HG03558 (cell line): ENCODE measurements around the gene KBTBD4.

Experiments used
- ATAC-seq: cut with Tn5 transposase; IDR thresholded peaks from one replicate; pipeline ENCODE4 v1.9.1; 2021; ENCODE audit warnings: moderate number of reproducible peaks; ENCODE audit not compliant: unreplicated experiment; ENCODE audit errors: extremely low read depth

Gene KBTBD4

DNA sequence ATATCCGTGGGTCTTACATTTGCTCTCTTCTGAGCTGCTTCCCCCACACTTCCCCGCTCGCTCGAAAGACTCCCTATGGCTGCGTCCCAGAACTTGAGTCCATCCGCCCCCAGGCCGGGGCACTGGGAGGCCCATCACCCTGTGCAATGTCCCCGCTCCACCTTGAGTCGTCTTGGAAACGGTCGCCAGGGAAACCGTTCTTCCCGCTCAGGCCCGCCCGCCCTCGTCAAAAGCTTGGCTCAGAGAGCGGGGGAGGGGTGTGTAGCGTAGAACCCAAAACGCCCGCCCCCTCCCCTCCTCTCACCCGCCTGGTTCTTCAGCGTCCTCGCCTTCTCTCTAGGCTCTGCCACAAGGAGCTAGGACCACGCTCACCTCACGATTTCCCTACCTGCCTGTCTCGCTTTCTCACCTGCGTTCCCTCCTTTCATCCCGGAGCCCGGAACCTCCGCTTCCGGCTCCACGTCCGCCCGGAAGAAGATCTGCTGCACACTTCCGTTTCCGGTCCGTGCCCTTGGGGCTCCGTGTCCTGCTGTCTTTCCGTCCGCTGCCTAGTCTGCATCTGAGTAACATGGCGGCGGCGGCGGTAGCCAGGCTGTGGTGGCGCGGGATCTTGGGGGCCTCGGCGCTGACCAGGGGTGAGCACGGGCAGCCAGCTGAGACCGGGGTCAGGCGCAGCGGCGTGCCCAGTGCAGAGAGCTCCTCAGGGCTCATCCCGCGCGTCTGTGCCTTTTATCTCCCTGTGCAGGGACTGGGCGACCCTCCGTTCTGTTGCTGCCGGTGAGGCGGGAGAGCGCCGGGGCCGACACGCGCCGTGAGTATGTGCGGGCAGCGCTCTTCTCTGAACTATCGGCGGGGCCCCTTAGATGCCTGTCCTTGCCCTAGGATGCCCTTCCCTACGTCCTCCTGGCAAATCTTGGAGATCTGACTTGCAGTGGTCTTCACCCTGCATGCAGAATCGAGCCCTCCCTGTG, at the start of gene KBTBD4, which contains the start of gene NDUFS3:
TSS of gene KBTBD4 (minus strand) at position 447 of the 971 bp plus-strand sequence. CDS start at position 428, 19 bp downstream.
TSS of gene NDUFS3 (plus strand) at position 551 of the 971 bp plus-strand sequence. CDS start at position 569, 18 bp downstream.
- ATAC-seq = peak; percentile 73

- no peak for ATAC-seq
Observed at GRCh38 chr11:47628026-47628425, 49.3 kb upstream of the KBTBD4 start.

DNA sequence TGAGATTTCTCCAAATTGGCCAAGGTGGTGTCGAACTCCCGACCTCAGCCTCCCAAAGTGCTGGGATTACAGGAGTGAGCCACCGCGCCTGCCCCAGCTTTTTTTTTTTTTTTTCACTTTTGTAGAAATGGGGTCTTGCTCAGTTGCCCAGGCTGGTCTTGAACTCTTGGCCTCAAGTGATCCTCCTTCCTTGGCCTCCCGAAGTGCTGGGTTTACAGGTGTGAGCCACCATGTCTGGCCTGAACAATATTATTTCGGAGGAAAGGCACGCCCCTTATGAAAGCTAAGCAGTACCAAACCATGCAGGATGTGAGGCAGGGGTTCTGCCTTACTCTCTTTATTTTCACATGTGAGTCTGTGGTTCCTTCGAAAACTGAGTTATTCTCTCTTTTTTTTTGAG, 47.5 kb upstream of the KBTBD4 start:
- ATAC-seq = no peak

- no peak for ATAC-seq
Observed at GRCh38 chr11:47620836-47621378, 42.1 kb upstream of the KBTBD4 start.

- no peak for ATAC-seq
Observed at GRCh38 chr11:47617417-47617809, 38.6 kb upstream of the KBTBD4 start.

DNA sequence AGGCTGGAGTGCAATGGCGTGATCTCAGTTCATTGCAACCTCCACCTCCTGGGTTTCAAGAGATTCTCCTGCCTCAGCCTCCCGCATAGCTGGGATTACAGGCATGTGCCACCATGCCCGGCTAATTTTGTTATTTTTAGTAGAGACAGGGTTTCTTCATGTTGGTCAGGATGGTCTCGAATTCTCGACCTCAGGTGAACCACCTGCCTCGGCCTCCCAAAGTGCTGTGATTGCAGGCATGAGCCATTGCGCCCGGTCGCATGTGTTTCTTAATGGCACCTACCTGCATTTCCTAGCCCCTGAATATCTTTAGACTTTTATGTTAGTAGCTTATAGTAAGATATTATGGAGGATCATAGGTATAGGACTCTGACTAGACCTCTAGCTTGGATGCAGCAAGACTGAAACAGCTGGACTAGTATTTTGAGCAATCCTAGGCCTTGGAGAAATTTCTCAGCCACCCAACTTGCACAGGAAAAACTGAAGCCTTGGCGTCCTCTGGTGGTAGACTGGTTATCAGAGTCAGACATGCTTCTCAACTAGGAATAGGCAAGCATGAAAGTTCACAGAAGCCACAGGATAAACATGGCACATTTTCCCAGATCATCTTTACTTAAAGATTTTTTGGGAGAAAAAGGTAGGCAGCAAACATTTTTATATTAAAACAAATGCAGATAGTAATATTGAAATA, 38.1 kb upstream of the KBTBD4 start:
- ATAC-seq = no peak

- ATAC-seq = no peak
Observed at GRCh38 chr11:47615249-47615648, 36.5 kb upstream of the KBTBD4 start.

- peak; percentile 75 for ATAC-seq
Observed at GRCh38 chr11:47611348-47611794, 32.6 kb upstream of the KBTBD4 start.

- no peak for ATAC-seq
Observed at GRCh38 chr11:47609675-47610074, 30.9 kb upstream of the KBTBD4 start.

- no peak for ATAC-seq
Observed at GRCh38 chr11:47607380-47607779, 28.6 kb upstream of the KBTBD4 start.

- ATAC-seq = no peak
Observed at GRCh38 chr11:47606731-47607130, 28.0 kb upstream of the KBTBD4 start.

- no peak for ATAC-seq
Observed at GRCh38 chr11:47605921-47606320, 27.2 kb upstream of the KBTBD4 start.

GRCh38 chr11:47603295-47603694, 24.5 kb upstream of the KBTBD4 start:
- ATAC-seq = no peak

- no peak for ATAC-seq
Observed at GRCh38 chr11:47599902-47600301, 21.1 kb upstream of the KBTBD4 start.

DNA sequence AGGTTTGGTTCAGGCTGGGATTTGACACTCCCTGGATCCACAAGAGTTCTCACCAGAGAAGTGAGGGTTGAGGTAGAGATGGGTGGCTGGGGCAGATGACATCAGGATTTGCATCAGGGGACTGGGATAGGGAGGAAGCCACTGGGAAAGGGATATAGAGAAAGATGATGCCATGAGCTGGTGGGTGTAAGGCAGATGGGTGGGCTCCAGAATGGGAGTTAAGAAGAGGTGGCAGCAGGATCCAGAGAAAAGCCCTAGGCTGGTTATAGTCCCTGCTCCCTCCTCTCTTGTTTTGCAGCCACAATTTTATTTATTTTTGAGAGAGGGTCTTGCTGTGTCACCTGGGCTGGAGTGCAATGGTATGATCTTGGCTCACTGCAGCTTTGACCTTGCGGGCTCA, 17.2 kb upstream of the KBTBD4 start:
- ATAC-seq = no peak

- ATAC-seq = no peak
Observed at GRCh38 chr11:47595029-47595428, 16.3 kb upstream of the KBTBD4 start.

GRCh38 chr11:47593934-47594855, 15.4 kb upstream of the KBTBD4 start, which contains the start of gene C1QTNF4:
Gene C1QTNF4, minus strand, starts transcription at chr11:47594411. Its CDS starts 3,601 bp downstream, at chr11:47590810.
- no peak for ATAC-seq

- ATAC-seq = no peak
Observed at GRCh38 chr11:47593492-47593933, 14.7 kb upstream of the KBTBD4 start.

DNA sequence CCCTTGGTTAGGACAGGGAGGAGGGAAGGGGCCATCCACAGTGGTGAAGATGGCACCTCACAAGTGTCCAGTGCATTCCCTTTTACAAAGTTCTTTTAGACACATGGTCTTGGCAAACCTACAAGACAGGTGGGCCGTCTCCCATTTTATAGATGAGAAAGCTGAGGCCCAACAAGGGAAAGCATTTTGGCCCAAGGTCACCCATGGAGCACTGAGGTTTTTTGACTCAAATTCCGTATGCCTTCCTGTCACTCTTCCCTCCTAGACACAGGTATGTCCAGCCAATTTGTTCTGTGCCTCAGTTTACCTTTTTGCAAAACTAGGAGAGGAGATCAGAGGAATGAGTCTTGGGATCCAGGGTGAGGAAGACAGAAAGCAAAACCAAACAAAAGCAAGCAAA, 14.2 kb upstream of the KBTBD4 start:
- no peak for ATAC-seq

GRCh38 chr11:47592251-47592650, 13.5 kb upstream of the KBTBD4 start:
- no peak for ATAC-seq
